GM12873 (cell line): ENCODE data around the gene DDR2.
A peak's percentile ranks its signal among the peaks of the same experiment; 100 is the strongest.
"Not testable (repeated sequence)": the region's sequence is repeated elsewhere in the genome, so short reads cannot be mapped to it uniquely, and the experiment has no call there.

Experiments used
- TF ChIP-seq, protein P1 (sequence below): IDR thresholded peaks from 2 replicates; pipeline ENCODE4 v1.5.1; 2012; ENCODE audit warnings: low read depth, mild to moderate bottlenecking, moderate library complexity, low read length, control low read depth; ENCODE audit not compliant: insufficient read depth; ENCODE audit errors: missing control alignments

Gene DDR2

DNA sequence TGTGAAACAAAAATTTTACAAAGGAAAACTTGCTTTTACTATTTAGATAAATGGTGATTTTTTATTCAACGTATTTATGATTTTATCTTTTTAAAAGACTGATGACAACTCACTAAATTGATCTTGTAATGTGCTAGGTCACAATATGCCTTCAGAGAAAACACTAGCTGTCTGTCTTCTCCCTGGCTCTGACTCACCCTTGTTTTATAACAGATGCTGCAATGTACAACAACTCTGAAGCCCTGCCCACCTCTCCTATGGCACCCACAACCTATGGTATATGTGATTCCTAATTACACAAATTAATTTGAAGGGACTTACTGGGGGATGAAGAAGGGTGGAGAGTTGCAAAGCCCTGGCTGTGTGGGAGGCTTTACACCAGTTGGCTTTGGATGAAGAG, 133.5 kb downstream of the DDR2 start:
- TF ChIP-seq, protein P1, sequence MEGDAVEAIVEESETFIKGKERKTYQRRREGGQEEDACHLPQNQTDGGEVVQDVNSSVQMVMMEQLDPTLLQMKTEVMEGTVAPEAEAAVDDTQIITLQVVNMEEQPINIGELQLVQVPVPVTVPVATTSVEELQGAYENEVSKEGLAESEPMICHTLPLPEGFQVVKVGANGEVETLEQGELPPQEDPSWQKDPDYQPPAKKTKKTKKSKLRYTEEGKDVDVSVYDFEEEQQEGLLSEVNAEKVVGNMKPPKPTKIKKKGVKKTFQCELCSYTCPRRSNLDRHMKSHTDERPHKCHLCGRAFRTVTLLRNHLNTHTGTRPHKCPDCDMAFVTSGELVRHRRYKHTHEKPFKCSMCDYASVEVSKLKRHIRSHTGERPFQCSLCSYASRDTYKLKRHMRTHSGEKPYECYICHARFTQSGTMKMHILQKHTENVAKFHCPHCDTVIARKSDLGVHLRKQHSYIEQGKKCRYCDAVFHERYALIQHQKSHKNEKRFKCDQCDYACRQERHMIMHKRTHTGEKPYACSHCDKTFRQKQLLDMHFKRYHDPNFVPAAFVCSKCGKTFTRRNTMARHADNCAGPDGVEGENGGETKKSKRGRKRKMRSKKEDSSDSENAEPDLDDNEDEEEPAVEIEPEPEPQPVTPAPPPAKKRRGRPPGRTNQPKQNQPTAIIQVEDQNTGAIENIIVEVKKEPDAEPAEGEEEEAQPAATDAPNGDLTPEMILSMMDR, result no peak

DNA sequence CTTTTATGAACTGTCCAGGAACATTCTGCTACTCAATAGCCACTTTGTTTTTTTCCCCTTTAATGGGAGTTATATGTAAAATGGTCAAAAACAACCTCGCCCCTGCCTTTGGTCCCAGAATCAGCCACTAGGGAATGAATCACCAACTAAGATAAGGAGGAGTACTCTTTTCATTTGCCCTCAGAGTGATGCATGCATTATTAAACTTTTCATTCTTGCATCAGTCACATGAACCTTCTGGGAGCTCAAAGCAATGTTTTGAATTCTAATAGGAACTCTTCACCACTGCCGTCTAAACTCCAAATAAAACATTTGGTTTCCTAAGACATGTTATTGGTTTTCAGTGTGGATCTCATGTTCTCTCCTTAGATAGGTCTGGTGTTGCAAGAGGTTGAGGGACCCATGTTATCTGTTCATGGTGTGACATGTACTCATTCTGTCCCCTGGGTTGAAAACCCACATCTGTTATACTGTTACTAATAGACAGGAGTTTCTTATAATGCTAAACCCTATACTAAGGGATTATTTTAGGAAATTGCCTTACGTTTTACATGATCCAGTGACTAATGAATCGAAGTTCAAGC, 140.4 kb downstream of the DDR2 start:
- TF ChIP-seq, protein P1, result no peak

- TF ChIP-seq, protein P1, result no peak
Measured at GRCh38 chr1:162774007-162774406, 141.7 kb downstream of the DDR2 start.

GRCh38 chr1:162779043-162779442, 146.8 kb downstream of the DDR2 start:
- TF ChIP-seq, protein P1, result no peak

GRCh38 chr1:162782671-162783070, 150.4 kb downstream of the DDR2 start:
- TF ChIP-seq, protein P1, result no peak

DNA sequence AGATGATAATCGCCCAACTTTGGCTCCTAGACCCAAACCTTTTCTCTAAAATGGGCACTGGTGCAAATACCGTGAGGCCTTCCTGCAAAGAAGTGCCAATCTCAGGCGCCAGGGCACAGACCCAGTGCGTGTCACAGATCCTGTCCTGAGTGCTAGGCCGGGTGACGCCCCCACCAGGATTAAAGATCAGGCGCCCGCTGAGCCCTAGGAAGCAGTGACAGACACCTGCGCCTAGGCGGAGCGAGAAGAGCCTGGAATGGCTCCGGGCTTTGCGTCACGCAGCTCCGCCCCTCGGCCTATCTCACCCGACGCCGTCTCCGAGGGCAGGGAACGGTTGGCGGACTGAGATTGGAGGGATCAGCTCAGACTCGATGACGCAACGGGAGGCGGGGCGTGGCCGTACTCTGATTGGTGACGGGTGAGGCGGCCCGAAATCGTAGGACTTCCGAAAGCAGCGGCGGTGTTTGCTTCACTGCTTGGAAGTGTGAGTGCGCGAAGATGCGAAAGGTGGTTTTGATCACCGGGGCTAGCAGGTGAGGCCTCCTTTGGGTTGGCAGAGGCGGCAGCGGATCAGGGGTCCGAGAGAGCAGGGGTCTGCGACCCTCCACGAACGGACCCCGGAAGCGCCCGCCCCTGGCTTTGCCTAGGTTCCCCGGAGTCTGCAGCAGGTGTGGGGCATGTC, 158.2 kb downstream of the DDR2 start, which contains the start of gene HSD17B7:
TSS of gene HSD17B7 (plus strand) at position 400 of the 682 bp plus-strand sequence. CDS start at position 499, 99 bp downstream.
- TF ChIP-seq, protein P1, result not testable (repeated sequence)

GRCh38 chr1:162799995-162800830, 167.9 kb downstream of the DDR2 start:
- TF ChIP-seq, protein P1, result peak; percentile 54
